ENCODE measurements around the gene PTGDR. TPM values are rescaled to one million over a fixed set of nuclear protein-coding genes. Genes with fewer than 3 reads are reported as not detected.

The PTGDR gene
- total RNA-seq, 2 donors from 2014 or later, result 0.09 TPM; not detected in 1

- H3K9me3 Mint-ChIP-seq, result no peaks in the 10 kb centered on the region
- peak overlapping the region; percentile 76 for H3K4me3 ChIP-seq (ENCODE audit: low read length)
- WGBS, 2 experiments (ENCODE audit: insufficient coverage in 1 of 2, insufficient read length in 1 of 2), result 6 to 7% methylated on average over 33 to 54 of the region's 54 CpGs
- no peak overlapping the region for H3K27ac Mint-ChIP-seq
- peaks cover 69% of the 10 kb centered on the region for H3K27me3 Mint-ChIP-seq (ENCODE audit: insufficient read depth)
- H3K9ac ChIP-seq (ENCODE audit: extremely low read depth, low read length, poor library complexity, severe bottlenecking), result no peak overlapping the region
- H3K36me3 Mint-ChIP-seq (ENCODE audit: low read depth), result no peaks in the 10 kb centered on the region
- TF ChIP-seq, protein P1, sequence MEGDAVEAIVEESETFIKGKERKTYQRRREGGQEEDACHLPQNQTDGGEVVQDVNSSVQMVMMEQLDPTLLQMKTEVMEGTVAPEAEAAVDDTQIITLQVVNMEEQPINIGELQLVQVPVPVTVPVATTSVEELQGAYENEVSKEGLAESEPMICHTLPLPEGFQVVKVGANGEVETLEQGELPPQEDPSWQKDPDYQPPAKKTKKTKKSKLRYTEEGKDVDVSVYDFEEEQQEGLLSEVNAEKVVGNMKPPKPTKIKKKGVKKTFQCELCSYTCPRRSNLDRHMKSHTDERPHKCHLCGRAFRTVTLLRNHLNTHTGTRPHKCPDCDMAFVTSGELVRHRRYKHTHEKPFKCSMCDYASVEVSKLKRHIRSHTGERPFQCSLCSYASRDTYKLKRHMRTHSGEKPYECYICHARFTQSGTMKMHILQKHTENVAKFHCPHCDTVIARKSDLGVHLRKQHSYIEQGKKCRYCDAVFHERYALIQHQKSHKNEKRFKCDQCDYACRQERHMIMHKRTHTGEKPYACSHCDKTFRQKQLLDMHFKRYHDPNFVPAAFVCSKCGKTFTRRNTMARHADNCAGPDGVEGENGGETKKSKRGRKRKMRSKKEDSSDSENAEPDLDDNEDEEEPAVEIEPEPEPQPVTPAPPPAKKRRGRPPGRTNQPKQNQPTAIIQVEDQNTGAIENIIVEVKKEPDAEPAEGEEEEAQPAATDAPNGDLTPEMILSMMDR (conservative IDR thresholded peaks at IDR 0.05), result no peak
- H3K27ac ChIP-seq (ENCODE audit: low read depth, low read length), result no peak overlapping the region
- H3K9me3 ChIP-seq (ENCODE audit: control insufficient read depth, low read length), result no peaks in the 10 kb centered on the region
- no peaks in the 10 kb centered on the region for H3K4me1 ChIP-seq (ENCODE audit: control insufficient read depth, insufficient read depth, low read length)
- peaks cover 17% of the 10 kb centered on the region for H3K4me1 Mint-ChIP-seq
- peaks cover 64% of the 10 kb centered on the region for H3K27me3 ChIP-seq (ENCODE audit: control insufficient read depth, insufficient read depth, low read length, poor library complexity, severe bottlenecking)
- DNase-seq, result peak; percentile 81
- H3K36me3 ChIP-seq (ENCODE audit: control insufficient read depth, insufficient read depth, low read length), result no peaks in the 10 kb centered on the region
- H3K4me3 Mint-ChIP-seq, result peak overlapping the region; percentile 63
Observed at GRCh38 chr14:52268279-52269061, 972 bp downstream of the PTGDR start.

DNA sequence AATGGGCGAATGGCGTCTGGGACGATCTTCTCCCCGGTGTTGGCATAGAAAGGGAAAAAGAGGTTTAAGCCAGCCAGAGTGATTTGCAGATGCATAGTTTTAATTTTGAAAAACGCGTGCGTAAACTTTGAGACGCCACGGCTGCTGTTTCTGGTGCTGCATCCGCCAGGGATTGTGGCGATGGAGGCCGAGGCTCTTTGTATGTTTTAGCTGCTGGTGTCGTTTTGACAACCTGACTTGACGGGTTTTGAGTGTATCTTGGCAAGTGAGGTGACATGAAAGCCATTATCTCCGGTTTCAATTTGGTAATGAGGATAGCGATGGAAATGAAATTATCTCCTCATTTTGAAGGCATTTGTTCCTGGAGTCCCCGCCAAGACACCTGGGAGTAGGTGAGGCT lies 1.6 kb downstream of the PTGDR start:
- H3K4me1 ChIP-seq (ENCODE audit: control insufficient read depth, insufficient read depth, low read length), result no peaks in the 10 kb centered on the region
- peaks cover 64% of the 10 kb centered on the region for H3K27me3 ChIP-seq (ENCODE audit: control insufficient read depth, insufficient read depth, low read length, poor library complexity, severe bottlenecking)
- TF ChIP-seq, protein P1 (conservative IDR thresholded peaks at IDR 0.05), result no peak
- H3K9ac ChIP-seq (ENCODE audit: extremely low read depth, low read length, poor library complexity, severe bottlenecking), result no peak overlapping the region
- Mint-ChIP-seq H3K9me3 (no peaks in the 10 kb centered on the region), H3K4me1 (peaks cover 17% of the 10 kb centered on the region), H3K27ac (no peak overlapping the region), H3K36me3 (ENCODE audit: low read depth) (no peaks in the 10 kb centered on the region), H3K27me3 (ENCODE audit: insufficient read depth) (peaks cover 66% of the 10 kb centered on the region), H3K4me3 (peak overlapping the region; percentile 63)
- no peaks in the 10 kb centered on the region for H3K36me3 ChIP-seq (ENCODE audit: control insufficient read depth, insufficient read depth, low read length)
- no peak overlapping the region for H3K27ac ChIP-seq (ENCODE audit: low read depth, low read length)
- H3K9me3 ChIP-seq (ENCODE audit: control insufficient read depth, low read length), result no peaks in the 10 kb centered on the region
- no peak for DNase-seq
- peak overlapping the region; percentile 76 for H3K4me3 ChIP-seq (ENCODE audit: low read length)
- 78 to 89% methylated on average over 13 to 17 of the region's 17 CpGs for WGBS, 2 experiments (ENCODE audit: insufficient coverage in 1 of 2, insufficient read length in 1 of 2)

- WGBS, 2 experiments (ENCODE audit: insufficient coverage in 1 of 2, insufficient read length in 1 of 2), result 73 to 81% methylated on average over 5 to 8 of the region's 8 CpGs
- Mint-ChIP-seq H3K27me3 (ENCODE audit: insufficient read depth) (peaks cover 63% of the 10 kb centered on the region), H3K36me3 (ENCODE audit: low read depth) (no peaks in the 10 kb centered on the region), H3K4me1 (peaks cover 17% of the 10 kb centered on the region), H3K9me3 (no peaks in the 10 kb centered on the region), H3K4me3 (no peak overlapping the region), H3K27ac (no peak overlapping the region)
- Histone ChIP-seq H3K27ac (ENCODE audit: low read depth, low read length) (no peak overlapping the region), H3K9me3 (ENCODE audit: control insufficient read depth, low read length) (no peaks in the 10 kb centered on the region), H3K27me3 (ENCODE audit: control insufficient read depth, insufficient read depth, low read length, poor library complexity, severe bottlenecking) (peaks cover 62% of the 10 kb centered on the region), H3K9ac (ENCODE audit: extremely low read depth, low read length, poor library complexity, severe bottlenecking) (no peak overlapping the region), H3K4me3 (ENCODE audit: low read length) (no peak overlapping the region), H3K4me1 (ENCODE audit: control insufficient read depth, insufficient read depth, low read length) (no peaks in the 10 kb centered on the region), H3K36me3 (ENCODE audit: control insufficient read depth, insufficient read depth, low read length) (no peaks in the 10 kb centered on the region)
- TF ChIP-seq, protein P1 (conservative IDR thresholded peaks at IDR 0.05), result no peak
- DNase-seq, result no peak
Observed at GRCh38 chr14:52269982-52270381, 2.5 kb downstream of the PTGDR start.
